HG03521 (cell line): ENCODE results near the gene VMO1.
A peak's percentile ranks its signal among the peaks of the same experiment; 100 is the strongest.

Experiments used
- ATAC-seq: cut with Tn5 transposase; IDR thresholded peaks from one replicate; pipeline ENCODE4 v1.9.1; 2021; ENCODE audit warnings: mild to moderate bottlenecking, moderate library complexity; ENCODE audit not compliant: unreplicated experiment

VMO1 gene, protein sequence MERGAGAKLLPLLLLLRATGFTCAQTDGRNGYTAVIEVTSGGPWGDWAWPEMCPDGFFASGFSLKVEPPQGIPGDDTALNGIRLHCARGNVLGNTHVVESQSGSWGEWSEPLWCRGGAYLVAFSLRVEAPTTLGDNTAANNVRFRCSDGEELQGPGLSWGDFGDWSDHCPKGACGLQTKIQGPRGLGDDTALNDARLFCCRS

DNA sequence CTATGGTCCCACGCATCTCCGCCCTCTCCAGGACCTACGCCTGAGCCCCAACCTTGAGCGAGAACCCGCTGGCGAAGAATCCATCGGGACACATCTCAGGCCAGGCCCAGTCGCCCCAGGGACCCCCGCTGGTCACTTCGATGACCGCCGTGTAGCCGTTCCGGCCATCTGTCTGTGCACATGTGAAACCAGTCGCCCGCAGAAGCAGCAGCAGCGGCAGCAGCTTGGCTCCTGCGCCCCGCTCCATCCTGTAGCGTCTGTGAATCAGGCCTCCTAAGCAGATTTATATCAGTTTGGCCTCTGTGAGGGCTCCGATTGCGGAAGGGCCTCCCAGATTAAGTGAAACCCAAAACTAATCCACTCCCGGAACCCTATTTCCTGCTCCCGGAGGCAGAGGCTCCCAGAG is at the start of gene VMO1:
Gene VMO1, minus strand, starts transcription at position 259 of the 406 bp plus-strand sequence. Its CDS starts 12 bp downstream, at position 247.
- ATAC-seq = no peak

DNA sequence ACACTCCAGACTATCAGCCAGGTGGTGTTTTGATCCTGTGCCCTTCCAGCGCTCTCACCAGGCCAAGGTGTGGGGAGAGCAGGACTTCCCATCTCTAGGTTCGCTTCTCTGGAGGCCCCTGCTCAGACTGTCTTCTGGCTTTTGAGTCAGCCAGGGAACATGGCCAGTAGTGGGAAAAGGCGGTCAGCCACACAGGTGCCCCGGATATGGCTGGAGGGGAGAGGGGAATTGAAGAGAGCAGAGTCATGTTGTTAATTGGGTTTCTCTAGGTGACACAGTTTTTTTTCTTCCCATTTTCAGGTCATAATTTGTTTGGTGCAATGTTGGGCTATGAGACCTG is 48.5 kb upstream of the VMO1 start:
- no peak for ATAC-seq

DNA sequence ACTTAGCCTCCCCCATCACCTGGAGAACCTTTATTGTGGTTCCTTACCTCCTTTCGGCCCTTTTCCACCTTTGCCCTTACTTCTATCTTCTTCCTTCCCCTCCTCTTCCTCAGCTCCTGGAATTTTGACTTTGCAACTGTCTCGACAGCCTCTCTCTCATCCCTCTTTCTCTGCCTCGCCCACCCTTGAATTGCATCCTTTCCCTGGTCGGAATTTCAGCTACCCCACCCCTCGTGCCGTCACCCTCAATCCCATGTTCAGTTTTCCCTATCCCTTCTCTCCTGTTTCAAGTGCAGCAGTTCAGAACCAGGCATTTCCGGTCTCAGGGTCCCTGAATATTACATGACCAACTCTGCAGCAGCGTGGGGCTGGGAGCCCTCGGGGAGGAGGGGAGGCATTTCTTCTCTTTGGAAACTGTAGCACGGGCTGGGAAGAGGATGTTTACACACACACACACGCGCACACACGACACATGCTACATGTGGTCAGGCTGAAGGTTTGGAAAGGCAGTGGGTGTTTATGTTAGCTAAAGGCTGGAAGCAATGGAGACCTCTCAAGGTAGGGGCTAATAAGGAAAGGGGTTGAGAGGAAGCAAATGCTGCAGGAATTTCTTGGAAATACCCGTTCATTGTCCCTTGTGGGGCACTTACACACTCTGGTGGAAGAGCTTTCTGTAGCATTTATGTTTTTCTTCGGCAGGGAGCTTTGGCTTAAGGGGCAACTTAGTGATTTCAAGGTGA is 47.9 kb upstream of the VMO1 start:
- ATAC-seq = no peak

DNA sequence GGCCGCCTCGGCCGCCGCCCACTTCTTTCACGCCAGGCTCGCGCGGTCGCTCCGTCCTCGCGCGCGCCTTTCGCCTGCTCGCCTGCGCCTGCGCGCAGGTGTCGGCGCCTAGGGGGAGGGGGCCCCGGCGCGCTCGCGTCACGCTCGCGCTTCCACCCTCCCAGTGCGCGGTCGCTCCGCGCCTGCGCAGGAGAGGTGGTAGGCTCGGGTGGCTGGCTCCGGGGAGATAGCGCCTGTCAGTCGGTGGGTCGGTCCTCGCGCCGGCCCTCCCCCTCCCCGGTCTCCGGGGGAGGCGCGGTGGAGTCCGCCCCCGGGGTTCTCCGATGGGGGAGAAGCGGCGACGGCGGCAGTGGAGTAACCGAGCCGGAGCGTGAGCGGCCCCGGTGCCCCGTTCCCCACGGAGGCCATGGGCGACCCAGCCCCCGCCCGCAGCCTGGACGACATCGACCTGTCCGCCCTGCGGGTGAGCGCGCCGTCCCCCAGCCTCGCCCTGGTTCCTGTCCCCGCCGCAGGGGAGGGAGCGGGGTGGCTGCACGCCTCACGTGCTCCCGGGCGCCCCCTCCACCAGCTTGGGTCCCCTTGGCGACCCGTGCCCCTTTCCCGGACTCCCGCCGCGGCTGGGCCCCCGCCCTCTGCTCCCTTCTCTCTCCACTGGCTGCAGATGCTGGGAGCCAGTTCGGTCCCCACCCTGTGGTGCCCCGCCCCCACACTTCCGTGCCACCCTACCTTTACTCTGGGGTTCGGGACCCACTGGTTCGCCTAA is 47.2 kb upstream of the VMO1 start, which contains the start of gene MINK1:
Gene MINK1, plus strand, starts transcription at position 163 of the 763 bp plus-strand sequence. Its CDS starts 244 bp downstream, at position 407.
- ATAC-seq = peak; percentile 93

DNA sequence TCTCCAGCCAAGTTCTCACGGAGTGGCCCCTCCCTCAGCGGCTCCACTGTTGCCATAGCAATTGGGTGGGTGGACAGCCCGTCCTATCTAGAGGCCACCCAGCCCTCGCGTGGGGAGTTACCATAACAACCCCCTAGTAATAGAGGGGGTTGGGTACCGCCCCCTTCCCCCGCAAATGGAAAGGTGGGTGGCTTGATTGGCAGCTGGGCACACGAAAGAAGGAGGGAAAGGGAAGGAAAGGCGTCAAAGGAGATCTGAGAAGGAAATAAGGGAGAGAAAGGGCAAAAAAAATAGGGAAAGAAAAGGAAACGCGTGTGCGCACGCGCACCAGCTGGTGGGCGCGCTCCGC is 46.6 kb upstream of the VMO1 start:
- peak; percentile 9 for ATAC-seq

DNA sequence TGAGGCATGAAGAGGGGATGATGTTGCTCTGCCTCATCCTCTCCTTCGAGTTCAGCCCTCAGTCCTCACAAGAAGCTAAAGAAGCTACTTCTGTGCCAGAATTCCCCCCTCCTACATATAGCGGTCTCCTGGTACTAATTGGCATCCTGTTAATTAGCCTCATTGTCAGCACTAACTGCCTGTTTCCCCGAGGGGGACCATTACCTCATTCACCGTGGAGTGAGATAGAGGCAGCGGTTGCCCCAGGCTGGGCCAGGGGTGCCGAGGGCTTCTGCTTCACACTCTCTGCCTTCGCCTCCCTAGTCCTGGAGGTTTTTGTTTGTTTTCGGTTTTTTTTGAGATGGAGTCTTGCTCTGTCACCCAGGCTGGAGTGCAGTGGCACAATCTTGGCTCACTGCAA is 41.2 kb upstream of the VMO1 start:
- ATAC-seq = no peak

DNA sequence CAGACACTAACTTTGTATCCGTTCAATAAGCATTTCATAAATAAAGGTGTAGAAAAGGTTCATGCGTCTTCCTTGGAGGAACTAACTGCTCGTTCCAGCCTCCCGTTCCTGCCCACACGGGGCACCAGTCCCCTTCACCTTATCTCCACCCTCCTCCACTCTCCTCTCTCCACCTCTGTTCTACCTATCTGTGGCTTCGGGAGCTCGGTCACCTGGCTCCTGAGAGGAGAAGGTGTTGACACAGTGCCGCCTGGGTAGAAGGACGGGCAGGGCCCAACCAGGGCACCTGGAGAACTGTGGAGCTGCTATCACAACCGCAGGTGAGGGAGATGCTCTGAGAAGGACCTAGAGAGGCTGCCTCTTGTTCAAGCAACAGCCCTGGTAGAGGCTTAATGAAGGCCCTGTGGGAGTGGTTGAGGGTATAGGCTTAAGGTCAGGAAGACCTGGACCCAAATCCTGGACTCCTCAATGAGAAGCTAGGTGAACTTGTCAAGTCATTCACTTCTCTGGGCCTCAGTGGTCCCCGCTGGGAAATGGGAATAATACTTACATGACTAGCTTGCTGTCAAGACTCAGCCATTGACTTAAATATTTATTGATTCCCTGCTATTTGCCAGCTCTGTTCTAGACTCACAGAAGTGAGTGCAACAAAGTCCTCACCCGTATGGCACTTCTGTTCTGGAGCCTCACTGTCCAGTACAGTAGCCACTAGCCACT is 37.4 kb upstream of the VMO1 start:
- ATAC-seq = no peak

DNA sequence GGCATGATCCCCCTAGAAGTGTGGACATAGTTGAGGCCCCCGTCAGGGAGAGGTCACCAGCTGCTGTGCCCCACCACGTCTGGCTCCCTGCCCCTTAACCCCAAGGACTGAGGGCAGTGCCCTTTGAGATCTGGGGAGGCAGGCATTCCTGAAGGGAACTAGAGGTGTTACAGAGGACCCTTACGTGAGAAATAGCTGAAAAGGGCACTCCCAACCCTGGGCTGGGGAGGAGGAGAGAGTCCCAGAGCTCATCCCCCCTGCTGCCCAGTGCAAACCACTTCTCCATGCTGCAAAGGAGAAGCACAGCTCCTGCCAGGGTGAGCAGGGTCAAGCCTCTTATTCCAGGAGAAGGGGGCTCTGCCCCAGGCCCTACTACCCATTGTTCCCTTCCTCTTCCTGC is 36.7 kb upstream of the VMO1 start:
- ATAC-seq = no peak

DNA sequence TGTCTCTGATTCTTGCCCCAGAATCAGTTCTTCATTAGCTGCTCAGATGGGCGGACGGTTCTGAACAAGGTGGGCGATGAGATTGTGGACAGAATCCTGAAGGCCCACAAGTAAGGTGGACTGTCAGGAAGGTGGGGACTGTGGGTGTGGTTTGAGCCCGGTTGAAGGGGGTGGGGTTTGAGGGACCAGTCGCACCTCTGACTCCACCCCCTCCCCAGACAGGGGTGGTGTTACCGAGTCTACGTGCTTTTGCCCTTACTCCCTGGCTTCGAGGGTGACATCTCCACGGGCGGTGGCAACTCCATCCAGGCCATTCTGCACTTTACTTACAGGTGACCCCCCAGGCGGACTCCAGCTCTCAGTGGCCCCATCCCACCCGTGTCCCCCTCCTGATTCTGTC is 32.1 kb upstream of the VMO1 start:
- no peak for ATAC-seq

DNA sequence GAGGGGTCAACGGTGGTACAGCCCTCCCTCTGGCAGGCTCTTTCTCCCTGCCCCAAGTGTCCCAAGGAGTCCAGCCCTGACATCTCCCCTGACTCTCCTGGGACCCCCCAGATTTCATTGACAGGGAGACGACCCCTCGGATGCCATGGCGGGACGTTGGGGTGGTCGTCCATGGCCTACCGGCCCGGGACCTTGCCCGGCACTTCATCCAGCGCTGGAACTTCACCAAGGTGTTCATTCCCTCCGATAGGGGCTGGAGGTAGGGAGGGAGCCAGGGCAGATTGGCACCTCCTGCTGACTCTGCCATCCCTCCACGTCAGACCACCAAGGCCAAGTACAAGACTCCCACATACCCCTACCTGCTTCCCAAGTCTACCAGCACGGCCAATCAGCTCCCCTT is 30.7 kb upstream of the VMO1 start:
- no peak for ATAC-seq

DNA sequence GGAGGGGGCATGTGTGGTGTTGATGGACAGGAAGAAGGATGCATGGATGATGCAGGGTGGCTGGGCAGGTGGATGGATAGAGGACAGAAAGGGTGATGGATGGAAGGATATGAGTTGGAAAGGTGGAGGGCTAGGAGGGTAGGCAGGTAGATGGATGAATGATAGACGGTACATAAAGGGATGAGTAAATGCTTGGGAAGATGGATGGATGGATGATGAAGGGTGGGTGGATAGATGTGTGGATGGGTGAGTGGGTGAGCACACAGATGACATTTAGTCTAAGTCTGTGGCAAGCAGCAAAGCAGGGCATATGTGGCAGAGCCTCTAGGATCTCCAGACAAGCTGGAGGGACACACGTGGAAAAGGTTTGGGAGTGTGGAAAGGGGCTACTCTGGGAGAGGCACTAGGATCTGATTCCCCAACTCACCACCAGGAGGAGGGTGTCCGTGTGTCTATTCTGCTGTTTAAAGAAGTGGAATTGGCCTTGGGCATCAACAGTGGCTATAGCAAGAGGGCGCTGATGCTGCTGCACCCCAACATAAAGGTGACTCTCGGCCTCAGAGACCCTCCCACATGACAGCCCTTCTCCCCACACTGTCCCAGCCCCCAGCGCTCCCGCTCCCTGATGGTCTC is 29.0 kb upstream of the VMO1 start:
- no peak for ATAC-seq

DNA sequence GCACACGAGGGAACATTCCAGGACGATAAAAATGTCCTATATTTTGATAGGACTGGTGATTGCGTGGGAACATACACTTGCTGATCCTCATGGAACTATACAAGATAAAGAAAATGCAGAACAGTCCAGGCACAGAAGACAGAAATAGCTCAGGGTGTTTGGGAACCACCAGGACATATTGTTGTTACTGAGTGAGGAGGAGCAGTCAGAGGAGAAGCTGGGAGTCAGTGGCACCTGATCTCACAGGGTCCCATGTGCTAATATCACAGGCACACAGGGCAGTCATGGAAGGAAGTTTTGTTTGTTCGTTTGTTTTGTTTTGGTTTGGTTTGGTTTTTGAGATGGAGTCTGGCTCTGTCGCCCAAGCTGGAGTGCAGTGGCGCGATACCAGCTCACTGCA is 26.5 kb upstream of the VMO1 start:
- ATAC-seq = no peak

DNA sequence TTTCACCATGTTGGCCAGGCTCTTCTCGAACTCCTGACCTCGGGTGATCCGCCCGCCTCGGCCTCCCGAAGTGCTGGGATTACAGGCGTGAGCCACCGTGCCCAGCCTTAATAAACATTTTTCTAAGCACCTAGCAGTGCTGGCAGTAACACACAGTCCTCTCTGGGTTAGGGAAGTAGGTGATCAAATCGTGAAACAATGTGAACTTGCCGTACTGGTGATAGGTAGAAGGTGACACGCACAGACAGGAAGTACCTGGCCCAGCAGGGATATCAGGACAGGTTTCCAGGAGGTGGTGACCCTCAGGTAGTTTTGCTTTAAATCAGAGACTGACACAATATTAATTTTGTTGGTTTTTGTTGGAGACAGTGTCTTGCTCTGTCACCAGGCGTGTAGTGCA is 25.3 kb upstream of the VMO1 start:
- no peak for ATAC-seq

DNA sequence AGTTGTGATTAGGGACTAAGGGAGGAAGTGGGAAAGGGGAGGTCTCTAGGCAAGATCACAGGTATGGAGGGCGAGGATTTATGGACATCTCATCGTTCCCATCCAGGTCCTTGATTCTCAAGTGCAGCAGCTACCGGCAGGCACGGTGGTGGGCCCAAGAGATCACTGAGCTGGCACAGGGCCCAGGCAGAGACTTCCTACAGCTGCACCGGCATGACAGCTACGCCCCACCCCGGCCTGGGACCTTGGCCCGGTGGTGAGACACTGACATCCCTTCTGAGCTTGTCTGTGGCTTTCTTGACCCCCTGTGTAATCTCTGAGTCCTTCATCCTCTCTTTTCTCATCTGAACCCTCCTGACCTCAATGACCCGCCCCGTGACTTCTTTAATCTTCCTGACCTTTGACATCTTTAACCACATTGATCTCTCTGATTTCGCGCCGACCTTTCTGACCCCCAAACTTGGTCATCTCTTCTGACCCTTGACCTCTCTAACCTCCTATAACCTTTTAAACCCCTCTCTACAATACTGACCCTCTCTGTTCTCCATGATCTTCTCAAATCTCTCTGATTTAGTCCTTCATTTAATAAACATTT is 24.6 kb upstream of the VMO1 start:
- no peak for ATAC-seq

DNA sequence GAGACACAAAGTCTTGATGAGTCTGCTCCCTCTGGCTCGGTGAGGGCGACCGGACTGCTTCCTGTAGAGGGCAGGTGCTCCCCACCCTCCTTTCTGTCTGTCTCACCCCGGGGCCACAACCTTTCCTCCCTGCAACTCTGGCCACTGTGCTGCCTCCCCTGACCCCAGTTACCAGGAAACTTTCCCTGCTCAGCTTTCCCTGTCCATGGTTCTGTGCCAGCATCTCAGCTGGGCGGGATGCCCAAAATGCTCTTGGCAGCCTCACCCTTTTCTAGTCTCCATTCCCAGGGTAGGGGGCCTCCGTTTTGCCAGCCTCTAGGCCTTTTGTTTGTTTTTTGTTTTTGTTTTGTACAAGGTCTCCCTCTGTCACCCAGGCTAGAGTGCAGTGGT is 22.2 kb upstream of the VMO1 start:
- no peak for ATAC-seq

DNA sequence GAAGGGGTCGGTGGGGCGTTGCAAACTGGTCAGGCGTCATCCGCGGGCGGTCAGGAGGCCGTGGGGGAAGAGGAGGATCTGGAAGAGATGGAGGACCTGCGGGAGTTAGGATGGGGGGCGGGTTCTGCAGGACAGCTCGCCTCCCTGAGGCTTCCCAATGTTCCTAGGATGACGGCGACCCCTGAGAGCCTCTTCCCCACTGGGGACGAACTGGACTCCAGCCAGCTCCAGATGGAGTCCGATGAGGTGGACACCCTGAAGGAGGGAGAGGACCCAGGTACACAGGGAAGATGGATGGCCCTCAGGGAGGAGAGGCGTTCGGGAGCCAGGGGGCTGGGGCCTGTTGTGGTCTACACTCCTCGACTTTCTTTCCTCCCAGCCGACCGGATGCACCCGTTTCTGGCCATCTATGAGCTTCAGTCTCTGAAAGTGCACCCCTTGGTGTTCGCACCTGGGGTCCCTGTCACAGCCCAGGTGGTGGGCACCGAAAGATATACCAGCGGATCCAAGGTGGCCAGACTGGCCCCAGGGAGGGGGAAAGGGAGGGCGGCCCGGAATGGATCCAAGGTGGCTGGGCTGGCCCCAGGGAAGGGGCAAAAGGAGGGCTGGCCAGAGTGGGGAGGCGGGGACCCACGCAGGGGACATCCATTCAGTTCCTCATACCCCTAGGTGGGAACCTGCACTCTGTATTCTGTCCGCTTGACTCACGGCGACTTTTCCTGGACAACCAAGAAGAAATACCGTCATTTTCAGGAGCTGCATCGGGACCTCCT is 21.6 kb upstream of the VMO1 start:
- ATAC-seq = no peak

DNA sequence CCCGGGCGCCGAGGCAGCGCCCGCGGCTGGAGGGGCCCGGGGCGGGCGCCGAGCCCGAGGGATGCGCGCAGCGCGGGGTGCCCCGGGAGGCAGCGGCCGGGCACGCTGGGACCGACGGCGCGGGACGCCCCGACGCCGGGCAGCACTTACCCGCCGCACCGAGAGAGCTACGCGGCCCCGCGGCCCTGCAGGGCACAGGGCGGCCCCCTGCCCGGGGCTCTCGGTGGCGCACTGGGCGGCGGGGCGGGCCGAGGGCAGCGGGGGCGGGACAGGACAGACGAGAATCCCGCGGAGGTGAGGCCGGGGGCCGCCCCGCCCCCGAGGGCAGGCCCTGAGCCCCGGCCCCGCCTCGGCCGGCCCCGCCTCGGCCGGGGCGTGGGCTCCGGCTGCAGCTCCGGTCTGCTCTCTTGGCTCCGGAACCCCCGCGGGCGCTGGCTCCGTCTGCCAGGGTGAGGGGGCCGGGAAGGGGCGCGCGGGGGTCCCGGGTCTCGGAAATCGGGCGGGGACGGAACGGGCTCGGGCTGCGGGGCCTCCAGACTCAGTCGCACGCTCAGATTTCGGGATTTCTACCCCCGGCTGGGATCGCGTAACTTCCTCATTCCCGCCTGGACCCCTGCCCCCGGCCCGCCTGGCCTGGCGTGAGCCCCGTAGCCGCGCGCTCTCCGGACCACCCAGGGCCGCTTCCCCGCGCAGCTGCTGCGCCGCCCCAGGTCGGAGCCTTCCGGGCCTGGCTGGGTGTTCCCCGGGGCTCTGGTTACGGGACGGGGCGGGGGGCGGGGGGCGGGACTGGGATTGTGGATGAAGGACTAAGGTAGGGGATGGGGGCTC is 20.8 kb upstream of the VMO1 start, which contains the start of gene PLD2:
Gene PLD2, plus strand, starts transcription at position 376 of the 828 bp plus-strand sequence. CDS start 621 bp downstream, outside the sequence.
- peak; percentile 87 for ATAC-seq

DNA sequence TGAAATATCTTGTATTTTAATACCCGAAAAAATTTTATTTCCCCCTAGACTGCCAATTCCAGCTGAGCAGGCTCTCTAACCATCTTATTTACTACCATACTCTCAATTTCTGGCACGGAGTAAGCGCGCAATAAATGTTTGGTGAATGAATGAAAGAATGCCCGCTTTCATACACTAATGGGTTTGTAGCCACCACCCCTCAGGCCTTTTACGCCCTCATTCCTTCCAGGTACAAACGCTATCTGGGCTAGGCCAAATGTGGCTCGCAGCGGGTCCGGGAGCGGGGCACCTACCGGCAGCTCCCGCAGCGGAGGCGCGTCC is 20.3 kb upstream of the VMO1 start:
- no peak for ATAC-seq

DNA sequence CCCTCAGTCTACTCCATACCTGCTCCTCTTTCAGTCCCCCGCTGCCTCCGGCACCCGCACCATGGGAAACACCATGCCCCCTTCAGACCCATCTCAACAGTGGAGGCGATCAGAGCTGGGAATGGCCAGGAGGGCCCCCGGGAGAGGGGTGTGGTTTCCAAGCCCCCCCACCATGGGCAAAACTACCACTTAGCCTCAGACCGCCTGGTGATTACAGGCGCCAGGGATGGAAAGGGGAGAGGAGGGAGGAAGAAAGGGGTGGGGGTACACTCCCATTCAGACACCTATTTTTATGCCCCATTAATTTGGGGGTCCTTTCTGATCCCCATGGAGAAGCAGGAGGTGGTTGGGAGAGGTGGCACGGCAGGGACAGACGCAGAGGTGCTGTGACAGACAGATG is 16.1 kb upstream of the VMO1 start, which contains the start of gene C17orf114:
Gene C17orf114, minus strand, starts transcription at position 101 of the 400 bp plus-strand sequence.
- ATAC-seq = no peak
